Activated gamma-delta T cell treated with Interleukin-2 at 50 U/mL for 16 hours (primary cell): ENCODE measurements around the gene KRT75.

Experiments
- DNase-seq: peaks from one replicate; pipeline ENCODE4 v3.0.0-alpha.2; 2020

KRT75 gene

DNA sequence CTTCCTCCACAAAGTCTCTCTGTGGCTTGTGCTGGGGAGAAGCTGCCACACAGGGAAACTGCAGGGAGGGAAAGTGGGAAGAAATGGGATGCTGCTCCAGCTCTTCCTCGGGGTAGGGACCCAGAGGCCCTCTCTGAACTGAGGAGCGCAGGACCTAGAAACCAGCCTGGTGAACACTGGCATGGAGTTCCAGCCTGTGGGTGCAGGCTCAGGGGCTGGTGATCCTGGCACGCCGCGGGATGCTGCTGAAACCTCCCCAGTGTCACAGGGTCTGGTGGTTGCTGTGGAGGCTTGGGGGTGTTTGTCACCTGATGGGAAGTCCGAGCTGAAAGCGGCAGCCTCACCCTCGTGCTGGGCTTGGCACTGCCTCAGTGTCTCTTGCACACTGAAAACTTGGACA, 5.2 kb upstream of the KRT75 start:
- no peak for DNase-seq

DNA sequence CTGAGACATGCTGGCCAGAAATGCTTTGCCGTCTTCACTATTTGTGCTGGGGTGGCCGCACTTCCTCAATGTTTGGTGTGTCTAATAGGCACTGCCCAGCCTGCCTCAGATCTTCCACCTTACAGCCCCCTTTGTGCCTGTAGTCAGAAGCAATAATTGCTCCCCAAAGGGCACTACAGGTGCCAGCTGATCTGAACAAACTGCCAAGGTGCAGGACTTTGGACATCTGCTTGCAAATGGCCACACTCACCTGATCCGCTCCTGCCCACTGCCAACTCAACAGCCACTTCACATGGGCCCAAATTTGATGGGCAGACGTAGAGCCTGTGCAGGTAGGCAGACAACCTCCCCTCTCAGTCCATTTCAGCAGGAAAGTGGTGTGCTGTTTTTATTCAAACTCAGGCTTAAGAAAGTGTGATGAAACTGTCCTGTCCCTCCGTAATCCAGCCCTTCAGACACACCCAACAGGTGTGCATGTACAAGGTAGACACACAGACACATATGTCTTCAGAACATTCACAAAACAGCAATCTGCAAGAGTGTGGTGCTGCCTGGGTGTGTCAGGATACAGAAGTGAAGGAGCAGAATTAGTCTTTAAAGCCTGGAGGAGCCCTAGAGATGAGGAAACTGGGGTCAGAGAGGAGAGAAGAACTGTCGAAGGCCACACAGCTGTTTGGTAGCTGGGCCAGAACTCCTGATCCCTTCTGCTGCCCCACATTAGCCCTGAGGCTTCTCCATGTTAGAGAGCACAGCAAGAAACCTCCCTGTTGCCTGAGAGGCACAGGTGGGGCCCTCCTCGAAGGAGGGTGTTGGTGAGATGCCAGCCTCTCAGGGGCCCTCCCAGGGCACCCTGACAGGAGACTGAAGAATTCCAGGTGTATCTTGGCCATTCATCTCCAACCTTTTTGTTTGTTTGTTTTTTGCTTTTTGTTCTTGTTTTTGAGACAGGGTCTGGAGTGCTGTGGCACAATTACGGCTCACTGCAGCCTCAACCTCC, 4.4 kb upstream of the KRT75 start:
- no peak for DNase-seq

- DNase-seq: no peak
These were observed 3.3 kb upstream of the KRT75 start for GRCh38 chr12:52437508-52437907.

DNA sequence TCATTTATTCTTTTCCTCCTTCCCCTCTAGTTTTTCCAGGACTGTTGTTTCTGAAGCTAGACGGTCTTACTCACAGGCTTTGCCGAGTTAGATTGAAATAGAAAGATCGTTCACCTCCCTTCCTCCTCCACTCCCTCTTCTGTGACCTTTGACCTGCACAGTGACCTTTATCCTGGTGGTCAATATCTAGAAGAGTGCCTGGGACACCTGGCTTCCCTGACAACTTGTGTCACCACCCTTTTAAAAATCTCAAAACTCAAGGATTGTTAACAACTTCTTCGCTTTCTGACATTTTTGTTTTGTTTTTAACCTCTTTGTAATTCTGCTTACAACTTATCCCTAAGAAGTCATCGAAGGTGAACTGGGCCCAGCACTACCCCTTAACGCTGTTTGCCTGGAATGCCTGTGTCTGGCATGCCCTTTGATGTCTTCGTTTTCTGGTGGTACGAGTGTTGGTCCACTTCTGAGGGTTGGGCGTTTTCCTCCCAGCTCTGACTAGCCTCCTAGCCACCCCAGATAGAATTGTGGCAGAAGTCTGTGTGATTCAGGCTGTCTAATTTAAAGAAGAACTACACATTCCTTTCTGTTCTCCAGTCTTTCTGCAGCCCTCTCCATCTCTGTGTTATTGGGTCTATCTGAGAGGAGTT, 2.8 kb upstream of the KRT75 start:
- no peak for DNase-seq

GRCh38 chr12:52436000-52436827, 2.0 kb upstream of the KRT75 start:
- no peak for DNase-seq

- DNase-seq: no peak
These were observed 1.5 kb upstream of the KRT75 start for GRCh38 chr12:52435659-52435999.

- DNase-seq: no peak
These were observed 774 bp upstream of the KRT75 start for GRCh38 chr12:52434760-52435530.

- no peak for DNase-seq
These were observed 580 bp downstream of the KRT75 start for GRCh38 chr12:52433501-52434080.

DNA sequence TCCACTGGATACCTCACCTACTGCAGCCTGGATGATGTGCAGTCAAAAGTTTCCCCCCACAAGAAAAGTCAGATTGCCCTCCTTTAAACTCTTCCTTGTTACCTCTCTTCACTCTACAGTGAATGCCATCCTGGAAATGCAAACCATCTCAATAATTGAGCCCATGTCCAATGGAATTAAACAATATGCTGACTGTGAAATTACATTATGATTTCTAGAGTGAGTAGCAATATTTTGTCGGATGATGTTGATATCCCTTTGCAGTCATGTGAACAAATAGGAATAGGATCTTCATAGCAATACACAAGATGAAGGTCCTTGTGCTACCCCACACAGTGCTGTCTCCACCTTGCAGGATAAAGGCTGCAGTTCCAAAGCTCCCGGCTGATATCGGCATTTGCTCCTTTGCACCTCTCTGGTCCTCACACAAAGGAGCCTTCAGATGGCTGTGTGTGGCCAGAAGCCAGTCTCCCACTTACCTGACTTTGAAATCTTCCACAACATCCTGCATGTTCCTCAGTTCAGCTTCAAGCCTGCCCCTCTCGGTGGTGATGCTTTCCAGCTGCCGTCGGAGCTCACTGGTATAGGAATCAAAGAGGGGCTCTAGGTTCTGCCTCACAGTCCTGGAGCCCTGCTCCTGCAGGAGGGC, 1.5 kb downstream of the KRT75 start:
- DNase-seq: no peak

DNA sequence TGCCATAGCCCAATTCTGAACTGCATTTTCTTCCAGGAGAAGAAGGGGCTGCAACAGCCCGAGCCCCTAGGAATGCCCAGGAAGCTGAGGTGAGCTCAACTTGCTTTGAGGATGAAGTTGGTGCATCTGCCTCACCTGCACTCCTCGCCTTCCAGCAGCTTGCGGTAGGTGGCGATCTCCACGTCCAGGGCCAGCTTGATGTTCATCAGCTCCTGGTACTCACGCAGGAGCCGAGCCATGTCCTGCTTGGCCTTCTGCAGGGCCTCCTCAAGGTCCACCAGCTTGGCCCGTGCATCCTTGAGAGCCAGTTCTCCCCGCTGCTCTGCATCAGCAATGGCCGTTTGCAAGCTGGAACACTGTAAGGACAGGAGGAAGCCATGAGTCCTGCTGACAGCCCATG, 6.0 kb downstream of the KRT75 start:
- DNase-seq: no peak

- DNase-seq: no peak
These were observed 7.1 kb downstream of the KRT75 start for GRCh38 chr12:52427083-52427482.

DNA sequence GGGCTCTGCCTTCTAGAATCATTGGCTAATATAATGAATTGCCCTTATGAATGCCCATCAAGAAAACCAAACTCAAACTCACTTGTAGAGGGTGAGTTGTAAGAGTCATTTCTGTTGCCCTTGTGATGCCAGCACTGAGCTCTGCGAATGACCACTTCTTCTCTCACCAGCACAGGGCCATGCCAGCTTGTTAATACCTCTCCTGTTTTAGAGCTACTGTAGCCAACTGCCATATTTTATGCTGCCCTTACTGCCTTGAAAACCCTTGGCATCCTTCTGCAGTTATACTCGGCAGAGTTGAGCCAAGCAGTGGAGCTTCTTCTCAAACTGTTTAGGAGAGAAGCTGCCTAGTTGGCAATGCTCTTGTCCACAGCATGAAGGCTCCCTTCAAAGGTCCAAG, 8.1 kb downstream of the KRT75 start:
- DNase-seq: no peak

GRCh38 chr12:52425466-52425865, 8.7 kb downstream of the KRT75 start:
- DNase-seq: no peak

DNA sequence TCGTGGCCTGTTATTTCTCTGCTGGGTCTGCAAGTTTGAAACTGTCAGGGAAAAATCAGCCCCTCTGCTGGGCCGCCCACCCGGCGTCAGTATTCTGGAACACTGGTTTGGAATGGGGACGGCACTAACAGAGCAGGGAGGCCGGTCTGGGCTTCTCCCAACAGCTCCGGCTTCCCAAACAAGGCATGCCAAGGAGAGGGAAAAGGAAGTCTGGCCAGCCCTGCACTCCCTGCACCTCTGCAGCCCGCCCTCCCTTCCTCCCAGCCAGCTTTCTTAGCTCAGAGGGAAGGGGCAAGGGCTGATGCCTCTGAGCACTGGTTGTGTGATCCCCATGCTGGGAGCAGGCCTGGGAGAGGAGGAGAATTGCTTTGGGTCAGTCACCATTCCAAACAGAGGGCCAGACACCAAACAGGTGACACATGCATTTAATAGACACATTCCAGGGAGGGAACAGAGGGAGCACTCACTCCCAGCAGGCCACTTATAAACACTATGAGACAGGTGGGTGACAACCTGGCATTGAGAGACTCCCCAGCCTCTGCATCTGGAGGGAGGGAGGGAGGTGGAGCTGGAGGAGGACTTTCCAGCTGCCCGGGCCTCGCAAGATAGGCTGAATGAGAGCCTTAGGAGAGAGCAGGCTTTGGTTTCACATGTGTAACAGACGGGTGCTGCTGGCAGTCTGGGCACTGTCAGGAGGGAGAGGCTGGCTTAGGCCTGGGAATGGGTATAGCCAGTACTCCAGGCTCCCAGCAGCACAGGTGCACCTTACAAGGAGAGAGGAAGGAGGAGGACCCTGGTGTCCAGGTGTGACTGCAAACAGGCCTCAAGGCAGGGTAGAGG, 10.3 kb downstream of the KRT75 start:
- no peak for DNase-seq

- no peak for DNase-seq
These were observed 11.1 kb downstream of the KRT75 start for GRCh38 chr12:52423035-52423434.

DNA sequence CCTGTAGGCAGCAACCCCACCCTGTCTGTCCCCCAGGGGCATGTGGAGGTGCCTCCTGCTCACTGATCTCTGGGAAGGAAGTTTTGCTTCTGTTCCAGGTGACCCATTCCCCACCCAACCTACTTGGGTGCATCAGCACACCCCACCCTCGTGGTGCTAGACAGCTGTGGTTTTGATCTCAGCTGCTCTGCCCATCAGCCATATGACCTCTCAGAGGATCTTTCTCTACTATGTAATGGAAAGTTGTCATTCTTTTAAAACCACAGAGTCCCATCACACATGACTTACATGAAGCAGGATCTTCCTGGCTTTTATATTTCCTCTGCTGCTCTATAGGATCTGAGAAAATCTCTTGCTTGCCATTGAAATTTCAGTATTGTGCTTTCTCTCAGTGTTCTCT, 14.5 kb downstream of the KRT75 start:
- no peak for DNase-seq

DNA sequence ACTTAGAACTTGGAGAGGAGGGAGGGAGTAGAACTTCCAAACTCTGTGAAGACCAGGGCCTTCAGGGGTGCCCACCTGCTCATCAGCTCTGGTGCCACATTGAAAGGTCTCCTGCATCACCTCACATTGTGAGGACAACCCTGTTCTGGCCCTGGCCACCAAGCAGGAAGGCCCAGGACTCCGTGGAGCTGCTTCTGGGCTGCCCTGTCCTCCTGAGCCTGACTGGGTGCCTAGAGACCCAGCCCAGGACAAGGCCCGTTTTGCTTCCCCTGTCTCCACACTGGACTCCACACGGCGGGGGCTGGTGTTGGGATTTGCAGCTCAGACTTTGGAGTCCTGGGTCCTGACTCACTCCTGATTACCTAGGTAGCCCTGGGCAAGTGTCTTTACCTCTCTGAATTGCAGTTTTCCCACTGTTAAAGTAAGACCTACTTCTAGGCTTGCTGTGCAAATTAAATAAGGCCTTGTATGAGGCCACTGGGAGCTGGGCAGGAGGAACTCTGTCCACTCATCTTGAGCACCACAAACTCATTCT, 15.5 kb downstream of the KRT75 start:
- no peak for DNase-seq

DNA sequence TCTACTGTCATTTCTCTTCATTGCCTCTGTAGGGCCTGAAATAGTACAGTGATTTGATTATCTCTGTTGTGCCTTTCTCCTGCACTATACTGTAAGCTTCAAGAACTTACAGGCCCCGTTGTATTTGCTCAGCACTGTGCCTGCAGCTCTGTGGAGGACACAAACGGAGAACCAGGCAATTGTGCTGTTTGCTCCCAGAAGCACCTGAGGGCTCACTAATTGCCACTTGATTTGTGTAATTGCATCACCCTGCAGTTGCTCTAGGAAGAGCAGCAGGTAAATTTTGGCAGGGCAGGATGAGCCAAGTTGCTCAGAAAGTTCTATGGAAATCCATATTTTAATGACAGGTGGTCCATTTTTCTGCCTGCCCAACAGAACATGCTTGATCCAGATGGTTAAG, 16.4 kb downstream of the KRT75 start:
- DNase-seq: no peak

DNA sequence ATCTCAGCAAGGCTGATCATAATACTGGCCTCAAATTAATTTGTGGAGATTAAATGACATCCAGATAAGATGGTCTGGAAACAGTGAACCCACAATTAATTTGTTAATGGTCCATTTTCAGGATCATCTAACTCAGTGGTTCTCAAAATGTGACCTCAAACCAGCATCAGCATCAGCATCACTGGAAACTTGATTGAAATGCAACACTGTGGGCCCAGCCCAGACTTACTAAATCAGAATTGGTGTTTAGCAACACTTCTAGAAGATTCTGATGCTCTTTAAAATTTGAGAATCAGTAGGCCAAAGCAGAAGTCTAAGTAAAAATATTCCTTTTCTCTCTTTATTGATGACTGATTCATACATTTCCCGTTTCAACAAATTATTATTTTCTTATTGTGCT, 17.4 kb downstream of the KRT75 start:
- DNase-seq: no peak
